A549 treated with GW870086 at 1 μM for 4 hours (cell line): ENCODE results near the gene BOLA2. TPM values are rescaled to one million over a fixed set of nuclear protein-coding genes. Genes with fewer than 3 reads are reported as not detected.

Experiments
- total RNA-seq: library from RNA; stranded (reverse); fragments of 200-300 nt; extraction: Qiagen RNA extraction; gene quantifications from 5 replicates; pipeline ENCODE4 v1.2.3, GENCODE V29; 2022; ENCODE audit warnings: low read depth

BOLA2 gene
- 6.6 to 31.3 TPM (median 28.9 TPM) in 5 replicates for total RNA-seq

DNA sequence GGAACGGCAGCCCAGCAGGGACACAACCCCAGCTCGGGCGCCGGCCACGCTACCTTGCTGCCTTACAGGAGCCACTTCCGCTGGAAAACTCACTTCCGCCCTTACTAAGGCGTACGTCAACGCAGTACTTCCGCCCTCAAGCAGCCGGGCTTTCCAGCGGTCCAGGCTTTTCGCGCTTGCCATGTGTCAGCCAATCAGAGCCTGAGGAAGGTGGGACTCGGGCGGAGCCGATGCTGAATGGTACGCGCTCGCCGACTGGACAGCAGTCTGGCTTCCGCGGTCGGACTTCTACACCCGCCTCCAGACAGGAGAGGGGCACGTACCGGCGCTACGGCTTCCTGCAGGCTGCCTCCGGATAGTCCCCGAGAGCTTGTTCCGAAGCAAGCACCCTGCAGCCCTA lies at the start of gene BOLA2, which contains the start of gene SLX1B:
BOLA2 (minus strand) TSS at position 83 of the 400 bp plus-strand sequence. CDS start 98 bp downstream, outside the sequence.
SLX1B (plus strand) TSS at position 265 of the 400 bp plus-strand sequence.

GRCh38 chr16:29459706-29460646 lies 5.8 kb upstream of the BOLA2 start, which contains the start of gene SULT1A4:
SULT1A4 (plus strand) TSS chr16:29459913; CDS start chr16:29461386, 1,473 bp downstream.

Other genes with a start within 250 kb of the BOLA2 start
- 0.83 to 1.8 TPM (median 1.3 TPM) in 5 replicates for gene NPIPB11, start 47.6 kb downstream of the BOLA2 start, total RNA-seq
- gene SLX1B, start 182 bp upstream of the BOLA2 start, total RNA-seq = 75.9 to 85.7 TPM (median 82.7 TPM) in 5 replicates
- 27.0 to 41.4 TPM (median 31.2 TPM) in 5 replicates for gene SULT1A4, start 5.6 kb upstream of the BOLA2 start, total RNA-seq
- 25.4 to 37.7 TPM (median 31.8 TPM) in 5 replicates for gene NPIPB12, start 52.1 kb upstream of the BOLA2 start, total RNA-seq
- not detected in 5 replicates for gene SPN, start 208.9 kb upstream of the BOLA2 start, total RNA-seq
- gene QPRT, start 224.8 kb upstream of the BOLA2 start, total RNA-seq = 0.56 to 1.4 TPM (median 0.76 TPM) in 5 replicates